Stimulated activated CD4-positive, alpha-beta T cell treated with anti-CD3 and anti-CD28 coated beads, Interleukin-2, amount 100 ng/mL, for 48 hours (primary cell): ENCODE measurements around the gene SYT17.

Experiments used
- DNase-seq, 2 donors: peaks; one replicate each; pipeline ENCODE4 v3.0.0-alpha.2; 2020

Gene SYT17, protein sequence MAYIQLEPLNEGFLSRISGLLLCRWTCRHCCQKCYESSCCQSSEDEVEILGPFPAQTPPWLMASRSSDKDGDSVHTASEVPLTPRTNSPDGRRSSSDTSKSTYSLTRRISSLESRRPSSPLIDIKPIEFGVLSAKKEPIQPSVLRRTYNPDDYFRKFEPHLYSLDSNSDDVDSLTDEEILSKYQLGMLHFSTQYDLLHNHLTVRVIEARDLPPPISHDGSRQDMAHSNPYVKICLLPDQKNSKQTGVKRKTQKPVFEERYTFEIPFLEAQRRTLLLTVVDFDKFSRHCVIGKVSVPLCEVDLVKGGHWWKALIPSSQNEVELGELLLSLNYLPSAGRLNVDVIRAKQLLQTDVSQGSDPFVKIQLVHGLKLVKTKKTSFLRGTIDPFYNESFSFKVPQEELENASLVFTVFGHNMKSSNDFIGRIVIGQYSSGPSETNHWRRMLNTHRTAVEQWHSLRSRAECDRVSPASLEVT

GRCh38 chr16:19167710-19168370 is at the start of gene SYT17:
Gene SYT17, plus strand, starts transcription at chr16:19168240. Its CDS starts 407 bp downstream, at chr16:19168647.
- DNase-seq = peak; percentile 45 to 50

DNA sequence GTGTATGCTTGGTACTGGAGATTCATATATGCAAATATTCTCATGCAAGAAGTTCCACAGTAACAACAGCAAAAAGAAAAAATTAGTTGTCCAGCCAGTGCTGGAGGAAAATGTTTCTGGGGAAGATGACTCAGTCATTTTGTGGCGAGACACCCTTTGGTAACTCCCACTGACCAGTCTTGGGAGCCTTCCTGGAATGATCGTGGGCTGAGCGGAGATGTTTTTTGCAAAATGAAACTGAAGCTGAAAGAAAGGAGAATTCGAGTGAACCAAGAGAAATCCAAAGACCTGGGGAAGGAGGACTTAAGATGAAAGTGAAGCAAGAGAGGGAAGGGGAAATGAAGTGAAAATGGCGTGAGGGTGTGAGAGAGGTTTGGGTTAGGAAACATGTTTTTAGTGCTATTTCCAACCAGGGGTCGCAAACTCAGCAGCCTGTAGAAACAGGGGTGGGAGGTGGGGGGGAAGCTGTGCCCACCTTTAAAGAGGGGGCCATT is 49.1 kb upstream of the SYT17 start:
- peak; percentile 41 to 49 for DNase-seq

- no peak for DNase-seq
These were observed 48.5 kb upstream of the SYT17 start for GRCh38 chr16:19119564-19119963.

GRCh38 chr16:19123535-19124178 is 44.4 kb upstream of the SYT17 start:
- DNase-seq = no peak

- no peak for DNase-seq
These were observed 41.7 kb upstream of the SYT17 start for GRCh38 chr16:19126300-19126699.

DNA sequence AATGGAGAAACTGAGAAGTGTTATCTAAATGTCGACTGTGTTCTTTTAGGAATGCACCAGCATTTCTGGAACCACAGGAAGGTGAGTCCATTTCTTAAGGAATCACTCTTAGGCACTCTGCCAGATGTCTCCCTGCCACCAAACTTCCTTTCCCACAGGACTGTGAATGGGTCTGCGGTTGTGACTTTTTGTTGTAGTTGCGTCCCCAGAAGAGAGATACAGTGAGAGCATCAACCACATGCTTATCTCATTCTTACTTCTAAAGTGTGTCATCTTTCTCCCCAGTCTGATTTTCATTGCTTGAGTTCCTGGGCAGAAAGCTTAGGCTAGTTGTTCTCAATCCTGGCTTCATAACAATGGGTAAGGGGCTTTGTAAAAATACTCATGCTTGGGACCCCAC is 40.8 kb upstream of the SYT17 start:
- no peak for DNase-seq

- DNase-seq = no peak
These were observed 40.3 kb upstream of the SYT17 start for GRCh38 chr16:19127674-19128131.

DNA sequence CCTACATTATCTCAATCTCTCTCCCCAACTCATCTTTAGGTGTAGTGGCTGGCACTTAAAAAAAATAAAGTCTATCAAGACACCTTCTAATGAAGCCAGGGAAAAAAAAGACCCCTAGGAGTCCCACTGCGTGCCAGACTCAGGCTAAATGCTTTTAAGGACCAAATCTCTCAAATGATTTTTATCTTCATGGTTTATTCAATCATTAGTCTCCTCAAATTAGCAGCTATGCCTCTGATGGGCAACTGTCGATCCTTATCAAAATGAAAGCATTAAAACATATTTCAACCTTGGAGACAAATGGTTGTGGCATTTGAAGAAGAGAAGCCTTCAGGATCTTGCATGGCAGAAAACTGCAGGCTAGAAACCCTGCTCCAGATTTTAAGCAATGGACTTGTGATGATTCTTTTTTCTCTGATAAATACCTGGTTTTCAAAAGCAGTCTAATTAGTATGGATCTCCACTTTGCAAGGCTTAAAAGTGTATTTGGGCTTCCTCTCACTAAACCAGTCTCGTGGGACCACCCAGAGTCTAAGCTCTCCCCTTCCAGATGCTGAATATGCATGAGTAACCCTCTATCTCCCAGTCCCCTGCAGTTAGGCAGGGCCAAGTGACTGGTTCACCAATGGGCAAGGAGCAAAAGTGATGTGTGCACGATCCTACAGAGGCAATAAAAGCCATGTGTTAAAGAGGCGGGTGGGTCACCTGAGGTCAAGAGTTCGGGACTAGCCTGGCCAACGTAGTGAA is 39.4 kb upstream of the SYT17 start:
- DNase-seq = no peak

DNA sequence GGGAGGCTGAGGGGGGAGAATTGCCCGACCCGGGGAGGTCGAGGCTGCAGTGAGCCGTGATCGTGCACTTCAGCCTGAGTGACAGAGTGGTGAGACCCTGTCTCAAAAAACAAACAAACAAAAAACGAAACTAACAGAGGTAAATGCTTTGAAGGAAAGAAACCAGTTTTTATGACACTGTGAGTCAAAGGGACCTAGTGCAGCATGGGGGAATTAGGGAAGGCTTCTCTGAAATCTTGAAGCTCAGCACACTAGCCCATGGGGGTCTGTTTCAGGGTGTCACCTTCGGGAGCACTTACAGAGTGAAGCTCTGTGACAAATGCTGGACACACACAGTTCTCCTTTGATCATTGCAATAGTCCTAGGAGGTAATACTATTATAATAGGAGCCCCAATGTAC is 37.7 kb upstream of the SYT17 start:
- DNase-seq = no peak

GRCh38 chr16:19130852-19131824 is 36.9 kb upstream of the SYT17 start:
- no peak for DNase-seq

GRCh38 chr16:19131825-19132218 is 36.2 kb upstream of the SYT17 start:
- no peak for DNase-seq

GRCh38 chr16:19132255-19132654 is 35.8 kb upstream of the SYT17 start:
- no peak for DNase-seq

DNA sequence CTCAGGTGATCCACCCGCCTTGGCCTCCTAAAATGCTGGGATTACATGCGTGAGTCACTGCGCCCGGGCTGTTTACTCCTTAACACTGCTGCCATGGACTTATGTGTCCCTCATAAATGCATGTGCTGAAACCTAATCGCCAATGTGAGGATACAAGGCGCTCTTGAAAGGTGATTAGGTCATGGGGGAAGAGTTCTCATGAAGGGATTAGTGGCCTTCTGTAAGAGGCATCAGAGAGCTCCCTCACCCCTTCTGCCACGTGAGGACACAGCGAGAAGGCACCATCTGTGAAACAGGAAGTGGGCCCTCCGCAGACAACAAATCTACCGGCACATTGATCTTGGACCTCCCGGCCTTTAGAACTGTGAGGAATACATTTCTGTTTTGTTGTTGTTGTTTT is 35.1 kb upstream of the SYT17 start:
- DNase-seq = no peak

DNA sequence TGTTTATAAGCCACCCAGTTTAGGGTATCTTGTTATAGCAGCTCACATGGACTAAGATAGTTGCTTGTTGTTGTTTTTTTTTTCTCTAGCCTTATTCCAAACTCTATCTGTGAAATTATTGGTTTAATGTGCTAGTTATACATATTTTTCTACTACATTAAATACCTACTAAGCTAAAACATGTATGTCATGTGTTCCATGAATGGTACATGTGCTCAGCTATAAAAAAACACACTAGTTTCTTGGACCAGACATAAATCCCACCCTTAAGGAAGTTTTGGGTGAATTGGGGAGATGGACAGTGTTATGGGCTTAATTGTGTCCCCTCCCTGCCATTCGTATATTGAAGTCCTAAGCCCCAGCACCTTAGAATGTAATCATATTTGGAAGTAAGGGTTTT is 34.4 kb upstream of the SYT17 start:
- DNase-seq = no peak

- DNase-seq = no peak
These were observed 32.7 kb upstream of the SYT17 start for GRCh38 chr16:19135201-19135842.

DNA sequence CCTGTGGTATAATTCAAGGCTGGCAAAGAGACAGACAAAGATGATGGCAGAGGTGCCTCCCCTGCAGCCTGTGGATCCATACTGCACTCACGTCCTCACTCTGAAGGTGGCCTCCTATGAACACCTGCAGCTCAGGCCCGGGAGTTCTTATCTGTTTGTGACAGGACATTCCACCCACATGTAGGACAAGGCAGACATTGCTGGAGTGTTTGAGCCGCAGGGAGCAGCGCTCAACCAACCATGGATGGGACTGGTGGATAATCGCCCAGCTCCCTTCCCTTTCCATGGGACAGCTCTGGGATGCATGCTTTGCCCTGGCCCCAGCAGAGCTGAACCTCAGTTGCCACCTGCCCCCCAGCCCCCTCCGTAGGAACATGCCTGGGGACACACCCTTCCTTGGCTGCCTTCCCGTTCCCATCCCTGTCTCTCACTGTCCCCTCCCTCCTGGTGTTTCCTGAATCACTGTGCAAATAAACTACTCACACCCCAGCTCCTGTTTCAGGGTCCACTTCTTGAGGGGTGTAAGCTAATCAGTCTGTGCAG is 32.1 kb upstream of the SYT17 start:
- no peak for DNase-seq

DNA sequence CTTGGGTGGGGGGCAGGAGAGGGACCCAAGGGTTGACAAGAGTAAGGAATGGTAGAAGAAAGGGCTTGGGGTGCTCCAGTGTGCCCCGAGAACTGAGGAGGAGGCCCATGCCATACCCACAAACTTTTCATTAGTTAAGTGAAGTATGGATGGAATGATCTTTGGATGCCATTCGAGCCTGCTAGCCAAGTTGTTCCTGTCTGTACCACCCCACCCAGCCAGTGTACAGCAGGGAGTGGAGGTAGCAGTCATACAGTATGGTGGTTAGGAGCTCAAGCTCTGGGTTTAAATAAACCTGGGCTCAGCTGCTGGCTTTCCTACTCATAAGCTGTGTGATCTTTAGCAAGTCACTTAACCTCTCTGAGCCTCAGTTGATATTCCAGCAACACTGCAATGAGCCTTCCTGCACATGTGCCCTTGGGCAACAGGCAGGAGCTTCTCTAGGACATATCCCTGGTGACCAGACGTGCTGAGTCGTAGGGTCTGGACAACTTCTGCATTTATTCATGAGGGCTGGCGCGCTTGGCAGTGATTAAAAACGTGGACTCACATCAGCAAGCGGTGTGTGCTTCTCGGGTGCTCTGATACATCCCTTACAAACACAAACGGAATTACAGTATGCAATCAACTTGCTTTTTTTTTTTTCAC is 31.4 kb upstream of the SYT17 start:
- no peak for DNase-seq

- no peak for DNase-seq
These were observed 30.6 kb upstream of the SYT17 start for GRCh38 chr16:19137201-19138128.

DNA sequence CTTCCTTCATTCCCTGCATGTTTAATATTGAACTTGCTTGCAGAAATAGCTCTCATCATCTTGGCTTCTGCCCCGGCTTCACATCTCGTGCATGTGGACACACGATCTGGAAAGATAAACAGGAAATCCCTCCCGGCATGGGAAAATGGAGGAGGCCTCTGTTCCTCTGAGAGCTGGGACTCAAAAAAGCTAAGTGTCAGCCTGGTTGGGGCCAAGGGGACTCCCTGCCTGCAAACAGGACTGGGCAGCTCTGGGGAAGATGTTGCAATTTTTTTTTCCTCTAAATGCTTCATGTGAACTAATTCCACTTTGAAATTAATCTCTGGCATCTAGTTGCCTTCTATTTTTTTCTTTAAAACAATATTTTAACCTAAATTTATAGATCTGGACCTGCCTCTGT is 29.4 kb upstream of the SYT17 start:
- DNase-seq = no peak
